Tongue (tissue), 3 donors: ENCODE data around the gene CUL1. TPM values are rescaled to one million over a fixed set of nuclear protein-coding genes. Genes with fewer than 3 reads are reported as not detected.

Source experiments
- DNase-seq: peaks from one replicate; pipeline ENCODE4 v3.0.0-alpha.2; 2015
- small RNA-seq: library from RNA; depleted of rRNA; stranded (forward); fragments of <200 nt; gene quantifications from one replicate; pipeline ENCODE3, GENCODE V24; 2014; ENCODE audit warnings: low replicate concordance
- total RNA-seq: library from RNA; depleted of rRNA; stranded (reverse); fragments of >200 nt; gene quantifications from one replicate; pipeline ENCODE4 v1.2.3, GENCODE V29; 2014

The CUL1 gene
- total RNA-seq, 1 donor from 2014 or later, result 64.5 TPM

- DNase-seq, result no peak
These were observed 151.9 kb downstream of the CUL1 start for GRCh38 chr7:148850564-148850963.

Small RNAs within 50 kb of the gene (small RNA-seq; reads per million reads assigned to genes)
- not detected for gene RNU7-20P

Other genes starting within 250 kb of the CUL1 start
- gene C7orf33, start 108.1 kb upstream of the CUL1 start, total RNA-seq, result not detected
- gene EZH2, start 185.4 kb downstream of the CUL1 start, total RNA-seq, result 22.4 TPM